HEK293 (cell line): ENCODE results near the gene SLC8A1.

ENCODE experiments used
- CTCF ChIA-PET: fragments of 350-600 bp; formaldehyde crosslinking; extraction: SDS; loops from one replicate; lab custom pipeline; 2021; ENCODE audit warnings: antibody characterized with exemption; lab: Yijun Ruan, JAX
- POLR2A ChIA-PET: fragments of 300-600 bp; formaldehyde crosslinking; extraction: SDS; loops from one replicate; lab custom pipeline; 2020; ENCODE audit warnings: antibody characterized with exemption, inconsistent platforms; lab: Yijun Ruan, JAX
- H3K27ac ChIP-seq: fragments of 200-500 bp; sonication (Bioruptor generic); 2 replicates; pipeline ENCODE4 v1.5.1; 2014; ENCODE audit warnings: low read depth, low read length, control low read depth, inconsistent platforms; ENCODE audit errors: extremely low read depth
- H3K36me3 ChIP-seq, 2 experiments: fragments of 200-500 bp in 1 of 2; sonication (Bioruptor generic) in 1 of 2; 1 replicate in 1 of 2; 2 replicates in 1 of 2; pipeline ENCODE4 v1.5.1; 2014 to 2017; ENCODE audit warnings: inconsistent platforms in 2 of 2, low read length in 2 of 2; ENCODE audit not compliant: control insufficient read depth in 2 of 2, insufficient read depth in 1 of 2
- H3K4me1 ChIP-seq: fragments of 200-500 bp; sonication (Bioruptor generic); 2 replicates; pipeline ENCODE4 v1.5.1; 2014; ENCODE audit warnings: mild to moderate bottlenecking, low read length, inconsistent platforms; ENCODE audit not compliant: control insufficient read depth, insufficient read depth
- H3K4me3 ChIP-seq: 2 replicates; pipeline ENCODE4 v1.5.1; 2011; ENCODE audit warnings: low read depth, mild to moderate bottlenecking, control low read depth, low read length, moderate library complexity
- H3K9me3 ChIP-seq: fragments of 200-500 bp; sonication (Bioruptor generic); 2 replicates; pipeline ENCODE4 v1.5.1; 2014; ENCODE audit warnings: low read depth, low read length, inconsistent platforms; ENCODE audit not compliant: control insufficient read depth, insufficient read depth
- KLF8 ChIP-seq: fragments of 450-650 bp; formaldehyde crosslinking; IDR thresholded peaks from 2 replicates; pipeline ENCODE4 v1.5.1; 2016; ENCODE audit warnings: missing biosample characterization, missing genetic modification characterization
- SALL2 ChIP-seq: fragments of 450-650 bp; formaldehyde crosslinking; IDR thresholded peaks from 2 replicates; pipeline ENCODE4 v1.5.0; 2017; ENCODE audit warnings: missing biosample characterization, mild to moderate bottlenecking, missing genetic modification characterization, borderline replicate concordance
- TCF7L2 ChIP-seq: IDR thresholded peaks from 2 replicates; pipeline ENCODE4 v1.6.1; 2011; ENCODE audit warnings: low read depth, mild to moderate bottlenecking, inconsistent platforms, low read length, moderate library complexity, borderline replicate concordance
- YY2 ChIP-seq: fragments of 450-650 bp; formaldehyde crosslinking; IDR thresholded peaks from 2 replicates; pipeline ENCODE4 v1.5.1; 2016; ENCODE audit warnings: missing biosample characterization, missing genetic modification characterization
- ZBTB21 ChIP-seq: fragments of 450-650 bp; formaldehyde crosslinking; IDR thresholded peaks from 2 replicates; pipeline ENCODE4 v1.5.1; 2017; ENCODE audit warnings: missing biosample characterization, missing genetic modification characterization
- ZBTB8A ChIP-seq: fragments of 450-650 bp; formaldehyde crosslinking; IDR thresholded peaks from 2 replicates; pipeline ENCODE4 v1.5.1; 2016; ENCODE audit warnings: missing biosample characterization, missing genetic modification characterization
- ZNF221 ChIP-seq: fragments of 450-650 bp; formaldehyde crosslinking; IDR thresholded peaks from 2 replicates; pipeline ENCODE4 v1.5.1; 2017; ENCODE audit warnings: missing biosample characterization, missing genetic modification characterization, borderline replicate concordance
- ZNF23 ChIP-seq: fragments of 450-650 bp; formaldehyde crosslinking; IDR thresholded peaks from 2 replicates; pipeline ENCODE4 v1.5.1; 2016; ENCODE audit warnings: missing biosample characterization, missing genetic modification characterization, borderline replicate concordance
- ZNF324 ChIP-seq: fragments of 450-650 bp; formaldehyde crosslinking; IDR thresholded peaks from 2 replicates; pipeline ENCODE4 v1.5.1; 2016; ENCODE audit warnings: missing biosample characterization, missing genetic modification characterization
- ZNF335 ChIP-seq: fragments of 450-650 bp; formaldehyde crosslinking; conservative IDR thresholded peaks from 2 replicates; pipeline ENCODE4 v1.5.1; 2016; ENCODE audit warnings: missing biosample characterization, missing genetic modification characterization
- ZNF398 ChIP-seq: fragments of 450-650 bp; formaldehyde crosslinking; IDR thresholded peaks from 2 replicates; pipeline ENCODE4 v1.5.1; 2017; ENCODE audit warnings: missing biosample characterization, missing genetic modification characterization
- ZNF433 ChIP-seq: fragments of 450-650 bp; formaldehyde crosslinking; IDR thresholded peaks from 2 replicates; pipeline ENCODE4 v1.5.1; 2016; ENCODE audit warnings: missing biosample characterization, missing genetic modification characterization, low read depth
- ZNF449 ChIP-seq: fragments of 450-650 bp; formaldehyde crosslinking; IDR thresholded peaks from 2 replicates; pipeline ENCODE4 v1.5.1; 2017; ENCODE audit warnings: missing biosample characterization, mild to moderate bottlenecking, missing genetic modification characterization, moderate library complexity
- ZNF48 ChIP-seq: fragments of 450-650 bp; formaldehyde crosslinking; IDR thresholded peaks from 2 replicates; pipeline ENCODE4 v1.5.1; 2016; ENCODE audit warnings: missing biosample characterization, missing genetic modification characterization
- ZNF501 ChIP-seq: fragments of 450-650 bp; formaldehyde crosslinking; IDR thresholded peaks from 2 replicates; pipeline ENCODE4 v1.5.1; 2016; ENCODE audit warnings: missing biosample characterization, missing genetic modification characterization
- ZNF521 ChIP-seq: fragments of 450-650 bp; formaldehyde crosslinking; IDR thresholded peaks from 2 replicates; pipeline ENCODE4 v1.5.1; 2017; ENCODE audit warnings: missing biosample characterization, mild to moderate bottlenecking, missing genetic modification characterization
- ZNF621 ChIP-seq: fragments of 450-650 bp; formaldehyde crosslinking; IDR thresholded peaks from 2 replicates; pipeline ENCODE4 v1.5.1; 2017; ENCODE audit warnings: missing biosample characterization, missing genetic modification characterization
- ZNF664 ChIP-seq: fragments of 450-650 bp; formaldehyde crosslinking; IDR thresholded peaks from 2 replicates; pipeline ENCODE4 v1.5.1; 2016; ENCODE audit warnings: missing biosample characterization, missing genetic modification characterization
- ZNF792 ChIP-seq: fragments of 450-650 bp; formaldehyde crosslinking; IDR thresholded peaks from 2 replicates; pipeline ENCODE4 v1.5.1; 2016; ENCODE audit warnings: missing biosample characterization, missing genetic modification characterization
- ZNF837 ChIP-seq: fragments of 450-650 bp; formaldehyde crosslinking; IDR thresholded peaks from 2 replicates; pipeline ENCODE4 v1.5.1; 2016; ENCODE audit warnings: missing biosample characterization, missing genetic modification characterization
- TF ChIP-seq, protein P1 (sequence below): fragments of 450-650 bp; formaldehyde crosslinking; IDR thresholded peaks from 2 replicates; pipeline ENCODE4 v1.5.1; 2016; ENCODE audit warnings: missing biosample characterization, missing genetic modification characterization, low read depth
- TF ChIP-seq, protein P2 (sequence below): fragments of 450-650 bp; formaldehyde crosslinking; IDR thresholded peaks from 2 replicates; pipeline ENCODE4 v1.5.1; 2016; ENCODE audit warnings: missing biosample characterization, missing genetic modification characterization
- TF ChIP-seq, protein P3 (sequence below): fragments of 450-650 bp; formaldehyde crosslinking; IDR thresholded peaks from 2 replicates; pipeline ENCODE4 v1.5.1; 2017; ENCODE audit warnings: missing biosample characterization, missing genetic modification characterization

Gene SLC8A1

GRCh38 chr2:40369267-40370006 is 82.5 kb downstream of the SLC8A1 start (continued):
- TF ChIP-seq ZNF837, result no peak

DNA sequence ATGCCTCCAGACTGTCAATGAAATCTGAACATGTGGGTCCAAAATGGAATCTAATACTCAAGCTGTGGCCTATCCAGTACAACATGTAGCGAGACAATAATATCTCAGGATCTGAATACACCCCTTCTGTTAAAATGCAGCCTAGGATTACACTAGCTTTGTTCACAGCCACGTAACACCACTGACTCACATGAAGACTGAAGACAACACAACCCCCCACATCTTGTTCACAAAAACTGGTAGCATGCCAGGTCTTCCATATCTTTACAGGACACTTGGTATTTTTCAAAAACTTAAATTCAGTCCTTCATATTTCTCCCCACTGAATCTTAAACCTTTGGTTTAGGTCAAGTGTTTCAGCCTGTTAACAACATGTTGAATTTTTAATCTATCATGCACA is 84.2 kb downstream of the SLC8A1 start:
- Histone ChIP-seq H3K4me3 (no peak overlapping the region), H3K9me3 (no peaks in the 10 kb centered on the region), H3K4me1 (no peaks in the 10 kb centered on the region), H3K36me3 (no peaks in the 10 kb centered on the region), H3K27ac (no peak overlapping the region)
- ChIA-PET CTCF (no interaction called here), POLR2A (no interaction called here)
- TF ChIP-seq ZNF521 (no peak), ZNF792 (tag by site-specific recombination) (no peak), ZNF501 (tag by site-specific recombination) (no peak), ZNF221 (tag by site-specific recombination) (no peak), SALL2 (no peak), ZNF664 (no peak), ZNF621 (tag by site-specific recombination) (no peak), ZNF48 (tag by site-specific recombination) (no peak)
- TF ChIP-seq, protein P1, sequence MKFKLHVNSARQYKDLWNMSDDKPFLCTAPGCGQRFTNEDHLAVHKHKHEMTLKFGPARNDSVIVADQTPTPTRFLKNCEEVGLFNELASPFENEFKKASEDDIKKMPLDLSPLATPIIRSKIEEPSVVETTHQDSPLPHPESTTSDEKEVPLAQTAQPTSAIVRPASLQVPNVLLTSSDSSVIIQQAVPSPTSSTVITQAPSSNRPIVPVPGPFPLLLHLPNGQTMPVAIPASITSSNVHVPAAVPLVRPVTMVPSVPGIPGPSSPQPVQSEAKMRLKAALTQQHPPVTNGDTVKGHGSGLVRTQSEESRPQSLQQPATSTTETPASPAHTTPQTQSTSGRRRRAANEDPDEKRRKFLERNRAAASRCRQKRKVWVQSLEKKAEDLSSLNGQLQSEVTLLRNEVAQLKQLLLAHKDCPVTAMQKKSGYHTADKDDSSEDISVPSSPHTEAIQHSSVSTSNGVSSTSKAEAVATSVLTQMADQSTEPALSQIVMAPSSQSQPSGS (tag by site-specific recombination), result no peak
- TF ChIP-seq, protein P2, sequence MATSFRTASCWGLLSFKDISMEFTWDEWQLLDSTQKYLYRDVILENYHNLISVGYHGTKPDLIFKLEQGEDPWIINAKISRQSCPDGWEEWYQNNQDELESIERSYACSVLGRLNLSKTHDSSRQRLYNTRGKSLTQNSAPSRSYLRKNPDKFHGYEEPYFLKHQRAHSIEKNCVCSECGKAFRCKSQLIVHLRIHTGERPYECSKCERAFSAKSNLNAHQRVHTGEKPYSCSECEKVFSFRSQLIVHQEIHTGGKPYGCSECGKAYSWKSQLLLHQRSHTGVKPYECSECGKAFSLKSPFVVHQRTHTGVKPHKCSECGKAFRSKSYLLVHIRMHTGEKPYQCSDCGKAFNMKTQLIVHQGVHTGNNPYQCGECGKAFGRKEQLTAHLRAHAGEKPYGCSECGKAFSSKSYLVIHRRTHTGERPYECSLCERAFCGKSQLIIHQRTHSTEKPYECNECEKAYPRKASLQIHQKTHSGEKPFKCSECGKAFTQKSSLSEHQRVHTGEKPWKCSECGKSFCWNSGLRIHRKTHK (tag by site-specific recombination), result no peak

DNA sequence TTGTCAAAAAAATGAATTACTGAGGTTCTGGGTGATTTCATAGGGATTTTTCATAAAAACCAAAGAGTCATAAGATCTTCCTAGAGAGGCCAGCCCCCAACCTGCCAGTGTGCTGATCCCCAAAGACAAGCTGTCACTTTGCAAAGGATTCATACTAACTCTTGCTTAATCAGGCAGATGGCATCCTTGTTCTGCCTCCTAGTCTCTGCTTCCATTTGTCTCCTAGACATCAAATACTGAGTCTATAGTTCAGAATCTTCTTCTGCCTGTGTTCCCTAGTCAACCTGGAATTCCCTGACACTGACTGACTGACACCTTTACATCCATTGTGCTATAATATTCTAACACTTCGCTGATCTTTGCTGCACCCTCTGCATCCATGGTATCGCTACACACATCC is 84.9 kb downstream of the SLC8A1 start:
- Histone ChIP-seq H3K9me3 (no peaks in the 10 kb centered on the region), H3K4me3 (no peak overlapping the region), H3K27ac (no peak overlapping the region), H3K4me1 (no peaks in the 10 kb centered on the region), H3K36me3 (no peaks in the 10 kb centered on the region)
- ChIA-PET CTCF (no interaction called here), POLR2A (no interaction called here)
- TF ChIP-seq ZBTB21 (tag by site-specific recombination) (no peak), ZNF324 (tag by site-specific recombination) (no peak), ZNF449 (no peak), YY2 (tag by site-specific recombination) (no peak)

DNA sequence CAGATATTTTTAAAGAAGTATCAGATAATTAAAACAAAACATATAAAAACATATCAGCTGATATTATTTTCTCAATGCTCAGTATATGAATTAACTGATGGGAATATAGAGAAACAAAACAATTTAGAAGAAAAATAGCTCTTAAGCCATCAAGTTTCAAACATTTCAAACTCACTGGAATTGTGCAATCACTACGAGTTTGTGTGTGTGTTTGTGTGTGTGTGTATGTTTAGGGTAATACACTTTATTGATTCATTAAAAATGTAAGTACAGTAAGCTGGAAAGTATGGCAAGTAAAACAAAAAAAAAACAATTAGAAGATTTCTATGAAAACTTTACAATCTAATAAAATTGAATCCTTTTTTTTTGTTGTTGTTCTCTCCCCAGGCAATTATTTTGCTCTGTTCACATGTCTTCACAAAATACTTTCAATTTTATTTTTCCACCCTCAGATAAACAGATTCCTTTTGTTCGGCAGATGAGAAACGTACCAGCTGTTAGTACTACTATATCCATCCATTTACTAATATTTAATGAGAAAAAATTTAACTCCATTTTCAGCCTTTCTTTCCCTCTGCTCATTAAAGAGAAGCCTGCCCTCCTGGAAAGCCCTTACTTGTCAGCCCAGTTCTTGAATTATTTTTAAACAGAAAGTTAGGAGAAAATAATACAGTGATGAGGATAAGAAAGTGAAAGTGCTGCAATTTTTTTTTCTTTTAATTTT is 87.6 kb downstream of the SLC8A1 start:
- Histone ChIP-seq H3K4me3 (no peak overlapping the region), H3K4me1 (no peaks in the 10 kb centered on the region), H3K27ac (no peak overlapping the region), H3K9me3 (no peaks in the 10 kb centered on the region), H3K36me3 (no peaks in the 10 kb centered on the region)
- ChIA-PET CTCF (no interaction called here), POLR2A (no interaction called here)
- TF ChIP-seq ZNF335 (tag by site-specific recombination), result no peak
- no peak for TF ChIP-seq ZNF23 (tag by site-specific recombination)
- no peak for TF ChIP-seq ZNF433
- no peak for TF ChIP-seq KLF8 (tag by site-specific recombination)
- no peak for TF ChIP-seq TCF7L2
- no peak for TF ChIP-seq ZNF398 (tag by site-specific recombination)
- TF ChIP-seq, protein P3, sequence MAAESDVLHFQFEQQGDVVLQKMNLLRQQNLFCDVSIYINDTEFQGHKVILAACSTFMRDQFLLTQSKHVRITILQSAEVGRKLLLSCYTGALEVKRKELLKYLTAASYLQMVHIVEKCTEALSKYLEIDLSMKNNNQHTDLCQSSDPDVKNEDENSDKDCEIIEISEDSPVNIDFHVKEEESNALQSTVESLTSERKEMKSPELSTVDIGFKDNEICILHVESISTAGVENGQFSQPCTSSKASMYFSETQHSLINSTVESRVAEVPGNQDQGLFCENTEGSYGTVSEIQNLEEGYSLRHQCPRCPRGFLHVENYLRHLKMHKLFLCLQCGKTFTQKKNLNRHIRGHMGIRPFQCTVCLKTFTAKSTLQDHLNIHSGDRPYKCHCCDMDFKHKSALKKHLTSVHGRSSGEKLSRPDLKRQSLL, result no peak
- no peak for TF ChIP-seq ZBTB8A (tag by site-specific recombination)
